GM19023 (cell line): ENCODE results near the gene GAA.
"Not testable (repeated sequence)": the region's sequence is repeated elsewhere in the genome, so short reads cannot be mapped to it uniquely, and the experiment has no call there.

ENCODE experiments used
- ATAC-seq: cut with Tn5 transposase; IDR thresholded peaks from one replicate; pipeline ENCODE4 v1.9.1; 2021; ENCODE audit warnings: mild to moderate bottlenecking, moderate library complexity; ENCODE audit not compliant: unreplicated experiment

GAA gene

GRCh38 chr17:80083136-80083661 is 18.2 kb upstream of the GAA start:
- no peak for ATAC-seq

- no peak for ATAC-seq
These were observed 16.6 kb upstream of the GAA start for GRCh38 chr17:80084773-80085172.

DNA sequence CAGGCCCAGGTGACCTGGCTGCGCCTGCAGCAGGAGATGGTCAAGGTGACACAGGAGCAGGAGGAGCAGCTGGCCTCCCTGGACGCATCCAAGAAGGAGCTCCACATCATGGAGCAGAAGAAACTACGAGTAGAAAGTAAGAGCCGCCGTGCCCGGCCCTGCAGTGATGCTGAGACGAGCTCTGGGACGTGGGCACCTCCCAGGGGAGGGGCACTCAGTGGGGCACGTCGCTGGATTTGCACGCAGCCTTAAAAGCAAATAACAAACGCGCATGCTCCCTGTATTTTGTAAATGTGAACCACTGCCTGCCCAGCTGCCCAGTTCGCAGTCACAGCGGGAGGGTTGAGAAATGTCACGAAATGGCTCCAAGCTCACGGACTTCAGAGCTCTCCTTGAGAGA is 15.3 kb upstream of the GAA start:
- ATAC-seq: no peak

DNA sequence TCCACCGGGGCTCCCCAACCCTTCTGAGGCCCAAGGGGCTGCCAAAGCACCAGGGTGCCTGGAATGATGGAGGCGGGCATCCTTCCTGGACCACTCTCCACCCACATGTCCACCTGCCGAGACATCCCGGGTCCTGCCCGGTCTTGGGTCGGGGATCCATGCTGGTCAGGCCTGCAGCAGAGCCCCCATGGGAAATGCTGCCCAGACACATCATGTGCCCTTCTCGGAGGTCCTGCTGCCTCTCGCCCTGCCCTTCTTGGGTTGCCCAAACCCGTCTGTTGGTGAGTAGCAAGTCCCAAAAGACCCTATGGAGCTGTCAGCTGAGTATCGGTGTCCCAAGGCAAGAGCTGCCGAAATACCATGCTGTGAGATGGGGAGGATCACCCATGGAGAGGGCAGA is 14.8 kb upstream of the GAA start:
- ATAC-seq: no peak

- ATAC-seq: no peak
These were observed 13.8 kb upstream of the GAA start for GRCh38 chr17:80087346-80088265.

DNA sequence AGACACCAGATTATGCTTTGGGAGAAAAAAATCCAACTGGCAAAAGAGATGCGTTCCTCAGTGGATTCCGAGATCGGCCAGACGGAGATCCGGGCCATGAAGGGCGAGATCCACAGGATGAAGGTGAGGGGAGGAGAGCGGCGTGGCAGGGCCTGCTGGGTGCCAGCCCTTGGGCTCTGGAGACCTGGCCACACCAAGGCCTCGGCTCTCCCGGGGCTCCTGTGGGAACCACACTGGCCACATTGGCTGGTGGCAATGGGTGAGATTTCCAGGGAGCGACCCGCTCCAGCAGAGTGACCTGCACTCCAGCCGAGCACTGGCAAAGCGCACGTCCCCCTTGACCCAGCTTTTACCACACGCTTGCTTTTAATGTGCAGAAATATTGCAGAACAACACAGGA is 11.6 kb upstream of the GAA start:
- no peak for ATAC-seq

DNA sequence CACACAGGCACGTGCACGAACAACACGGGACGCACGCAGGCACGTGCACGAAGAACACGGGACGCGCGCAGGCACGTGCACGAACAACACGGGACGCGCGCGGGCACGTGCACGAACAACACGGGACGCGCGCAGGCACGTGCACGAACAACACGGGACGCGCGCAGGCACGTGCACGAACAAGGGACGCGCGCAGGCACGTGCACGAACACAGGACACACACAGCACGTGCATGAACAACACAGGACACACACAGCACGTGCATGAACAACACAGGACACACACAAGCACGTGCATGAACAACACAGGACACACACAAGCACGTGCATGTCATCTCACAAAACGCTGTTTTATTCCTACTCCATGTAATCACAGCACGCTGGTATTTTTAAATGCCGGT is 11.2 kb upstream of the GAA start:
- ATAC-seq: not testable (repeated sequence)

GRCh38 chr17:80091376-80091775 is 10.0 kb upstream of the GAA start:
- ATAC-seq: no peak

DNA sequence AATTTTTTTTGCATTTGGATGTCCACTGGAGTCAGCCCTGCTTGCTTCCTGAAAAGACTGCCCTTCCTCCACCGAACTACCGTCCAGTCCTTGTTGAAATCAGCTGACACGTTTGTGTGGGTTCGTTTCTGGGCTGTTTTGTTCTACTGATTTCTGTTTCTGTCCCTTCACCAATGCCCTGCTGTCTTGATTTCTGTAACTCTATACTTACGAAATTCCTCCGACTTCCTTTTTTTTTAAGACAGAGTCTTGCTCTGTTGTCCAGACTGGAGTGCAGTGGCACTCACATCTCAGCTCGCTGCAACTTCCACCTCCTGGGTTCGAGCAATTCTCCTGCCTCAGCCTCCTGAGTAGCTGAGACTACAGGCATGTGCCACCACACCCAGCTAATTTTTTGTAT is 8.4 kb upstream of the GAA start:
- no peak for ATAC-seq

- ATAC-seq: no peak
These were observed 6.1 kb upstream of the GAA start for GRCh38 chr17:80095038-80095843.

DNA sequence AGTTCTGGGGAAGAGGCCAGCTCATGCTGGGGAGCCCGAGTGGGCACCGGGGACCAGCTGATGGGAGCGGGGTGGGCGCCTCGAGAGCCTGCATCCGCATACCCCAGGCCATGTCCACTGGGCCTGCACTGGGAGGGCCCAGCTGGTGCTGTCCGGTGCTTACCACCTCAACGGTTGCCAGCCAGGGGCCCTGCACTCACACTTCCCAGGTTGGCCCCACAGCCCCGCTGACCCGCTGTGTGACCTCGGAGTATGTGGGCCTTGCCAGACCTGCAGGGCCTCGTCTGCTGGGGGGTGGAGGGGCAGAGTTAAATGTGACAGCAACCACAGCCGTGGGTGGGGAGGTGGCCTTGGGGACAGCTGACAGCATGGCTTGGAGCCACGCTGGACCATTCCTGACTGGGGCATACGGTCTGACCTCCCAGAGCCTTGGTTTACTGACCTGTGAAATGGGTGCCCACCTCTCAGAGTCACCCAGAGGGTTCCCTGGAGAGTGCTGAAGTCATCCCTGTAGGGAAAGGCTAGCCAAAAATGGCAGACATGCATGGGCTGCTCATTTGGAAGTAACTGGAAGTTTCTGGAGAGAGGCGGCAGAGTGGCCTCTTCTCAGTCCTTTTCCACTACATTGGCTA is 5.4 kb upstream of the GAA start:
- ATAC-seq: no peak

- ATAC-seq: no peak
These were observed 4.8 kb upstream of the GAA start for GRCh38 chr17:80096561-80097021.

DNA sequence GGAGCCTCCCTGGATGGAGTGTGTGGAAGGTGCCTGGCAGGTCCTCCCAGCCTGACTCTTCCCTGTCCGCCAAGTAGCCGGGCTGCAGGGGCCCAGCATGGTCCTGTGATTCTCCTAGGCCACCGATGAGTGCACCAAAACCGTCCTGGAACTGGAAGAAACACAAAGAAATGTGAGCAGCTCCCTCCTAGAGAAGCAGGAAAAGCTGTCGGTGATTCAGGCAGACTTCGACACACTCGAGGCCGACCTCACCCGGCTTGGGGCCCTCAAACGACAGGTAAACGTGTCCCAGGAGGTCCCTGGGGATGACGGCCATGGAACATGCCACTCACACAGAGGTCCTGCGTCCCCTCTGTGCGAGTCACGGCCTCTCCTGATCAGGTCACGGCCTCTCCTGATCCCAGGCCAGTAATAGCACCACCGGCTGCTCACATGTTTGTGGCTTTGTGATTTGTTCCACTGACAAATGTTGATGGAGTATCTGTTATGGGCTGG is 4.2 kb upstream of the GAA start:
- no peak for ATAC-seq

DNA sequence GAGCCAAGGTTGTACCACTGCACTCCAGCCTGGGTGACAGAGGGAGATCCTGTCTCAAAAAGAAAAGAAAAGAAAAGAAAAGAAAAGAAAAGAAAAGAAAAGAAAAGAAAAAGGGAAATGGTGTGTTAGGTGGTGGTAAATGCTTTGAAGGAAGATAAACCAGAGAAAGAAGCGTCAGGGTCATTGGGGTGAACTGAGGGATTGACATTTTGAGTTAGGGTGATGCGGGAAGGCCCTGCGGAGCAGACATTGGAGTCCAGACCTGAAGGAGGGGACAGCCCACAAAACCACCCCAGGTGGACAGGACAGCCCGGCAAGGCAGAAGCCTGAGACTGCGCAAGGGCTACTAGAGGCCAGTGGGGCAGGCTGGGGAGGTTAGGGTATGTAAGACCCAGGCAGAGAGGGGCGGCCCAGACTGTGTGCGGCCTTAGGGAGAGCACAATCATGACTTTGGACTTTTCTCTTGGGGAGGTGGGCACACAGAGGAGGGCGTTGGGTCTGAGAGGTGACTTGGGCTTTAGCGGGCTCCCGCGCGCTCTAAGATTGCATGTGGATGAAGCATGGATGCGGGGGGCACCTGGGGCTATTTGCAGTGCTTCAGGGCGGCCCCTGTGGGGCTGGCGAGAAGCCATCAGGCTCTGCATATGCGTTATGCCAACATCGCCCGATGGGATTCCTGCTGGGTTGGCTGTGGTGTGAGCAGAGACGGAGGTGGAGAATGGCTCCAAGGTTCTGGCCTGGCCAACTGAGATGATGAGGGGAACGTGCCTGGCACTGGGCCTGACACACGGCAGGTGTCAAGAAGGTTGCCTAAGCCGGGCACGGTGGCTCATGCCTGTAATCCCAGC is 3.3 kb upstream of the GAA start:
- no peak for ATAC-seq

GRCh38 chr17:80099291-80100034 is 1.9 kb upstream of the GAA start:
- no peak for ATAC-seq

- no peak for ATAC-seq
These were observed 1.4 kb upstream of the GAA start for GRCh38 chr17:80100035-80100323.

DNA sequence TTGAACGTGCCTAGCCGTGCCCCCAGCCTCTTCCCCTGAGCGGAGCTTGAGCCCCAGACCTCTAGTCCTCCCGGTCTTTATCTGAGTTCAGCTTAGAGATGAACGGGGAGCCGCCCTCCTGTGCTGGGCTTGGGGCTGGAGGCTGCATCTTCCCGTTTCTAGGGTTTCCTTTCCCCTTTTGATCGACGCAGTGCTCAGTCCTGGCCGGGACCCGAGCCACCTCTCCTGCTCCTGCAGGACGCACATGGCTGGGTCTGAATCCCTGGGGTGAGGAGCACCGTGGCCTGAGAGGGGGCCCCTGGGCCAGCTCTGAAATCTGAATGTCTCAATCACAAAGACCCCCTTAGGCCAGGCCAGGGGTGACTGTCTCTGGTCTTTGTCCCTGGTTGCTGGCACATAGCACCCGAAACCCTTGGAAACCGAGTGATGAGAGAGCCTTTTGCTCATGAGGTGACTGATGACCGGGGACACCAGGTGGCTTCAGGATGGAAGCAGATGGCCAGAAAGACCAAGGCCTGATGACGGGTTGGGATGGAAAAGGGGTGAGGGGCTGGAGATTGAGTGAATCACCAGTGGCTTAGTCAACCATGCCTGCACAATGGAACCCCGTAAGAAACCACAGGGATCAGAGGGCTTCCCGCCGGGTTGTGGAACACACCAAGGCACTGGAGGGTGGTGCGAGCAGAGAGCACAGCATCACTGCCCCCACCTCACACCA is 724 bp downstream of the GAA start:
- no peak for ATAC-seq

- ATAC-seq: no peak
These were observed 1.5 kb downstream of the GAA start for GRCh38 chr17:80102664-80103448.
